OCI-M2 (cell line): ENCODE results near the gene TFPI.

Experiments
- DNase-seq: peaks from one replicate; lab custom pipeline; 2025; ENCODE audit not compliant: unreplicated experiment; lab: John Stamatoyannopoulos, UW

The TFPI gene

DNA sequence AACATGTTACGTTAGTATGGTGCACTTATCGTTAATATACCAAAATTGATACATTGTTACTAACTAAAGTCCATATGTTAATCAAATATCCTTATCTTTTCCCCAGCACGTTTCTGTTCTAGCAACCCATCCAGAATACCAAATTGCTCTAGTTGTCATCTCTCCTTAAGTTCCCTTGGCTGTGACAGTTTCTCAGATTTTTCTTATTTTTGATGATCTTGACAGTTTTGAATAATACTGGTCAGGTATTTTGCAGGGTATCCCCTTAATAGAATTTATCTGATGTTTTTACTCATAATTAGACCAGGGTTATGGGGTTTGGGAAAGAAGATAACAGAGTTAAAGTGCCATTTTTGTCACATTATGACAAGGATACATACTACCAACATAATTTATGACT is 47.8 kb downstream of the TFPI start:
- no peak for DNase-seq

- no peak for DNase-seq
Observed at GRCh38 chr2:187505065-187505672, 49.1 kb downstream of the TFPI start.

DNA sequence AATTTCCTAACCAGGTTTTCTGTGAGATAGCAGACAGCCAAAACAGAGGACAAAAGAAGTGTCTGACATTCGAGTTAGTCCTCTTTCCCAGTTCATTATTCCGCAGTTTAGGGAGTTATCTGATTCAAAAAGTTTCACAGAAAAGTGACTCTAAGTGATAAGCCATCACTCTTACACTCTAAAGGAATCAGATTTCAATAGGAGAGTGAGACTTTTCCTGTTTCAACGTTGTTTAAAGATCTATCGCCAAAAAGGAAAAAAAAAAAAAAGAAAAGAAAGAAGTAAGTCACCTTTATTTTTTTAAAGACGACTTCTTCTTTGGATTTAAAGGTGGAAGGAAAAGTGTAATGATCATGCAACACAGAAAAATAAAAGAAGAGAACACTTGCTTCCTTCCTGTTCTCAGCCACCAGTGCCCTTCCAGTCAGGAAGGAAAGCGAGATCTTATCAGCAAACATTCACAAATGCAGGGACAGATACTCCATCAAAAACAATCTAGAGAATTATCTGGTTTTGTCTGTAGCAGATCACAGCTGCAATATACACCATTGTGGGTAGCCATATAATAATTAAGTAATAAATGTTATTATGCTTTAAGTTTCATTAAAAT is 49.8 kb downstream of the TFPI start:
- no peak for DNase-seq

DNA sequence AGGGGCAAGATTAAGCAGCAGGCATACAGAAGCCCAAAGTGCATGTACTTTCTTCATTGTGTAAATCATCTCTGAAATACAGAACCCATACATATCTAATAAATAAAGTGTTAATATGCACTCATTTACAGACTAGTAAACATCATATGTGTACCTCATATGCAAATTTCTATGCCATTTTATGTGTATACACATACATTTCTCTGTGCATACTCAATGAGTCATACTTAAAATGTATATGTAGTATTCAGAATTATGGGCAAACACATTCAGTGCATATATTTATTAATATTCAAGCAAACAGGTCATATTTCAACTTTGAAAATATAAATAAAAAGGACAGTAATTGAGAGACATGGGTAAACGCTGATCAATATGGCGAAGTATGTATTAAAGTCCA is 50.5 kb downstream of the TFPI start:
- no peak for DNase-seq

- no peak for DNase-seq
Observed at GRCh38 chr2:187502467-187502866, 51.8 kb downstream of the TFPI start.

DNA sequence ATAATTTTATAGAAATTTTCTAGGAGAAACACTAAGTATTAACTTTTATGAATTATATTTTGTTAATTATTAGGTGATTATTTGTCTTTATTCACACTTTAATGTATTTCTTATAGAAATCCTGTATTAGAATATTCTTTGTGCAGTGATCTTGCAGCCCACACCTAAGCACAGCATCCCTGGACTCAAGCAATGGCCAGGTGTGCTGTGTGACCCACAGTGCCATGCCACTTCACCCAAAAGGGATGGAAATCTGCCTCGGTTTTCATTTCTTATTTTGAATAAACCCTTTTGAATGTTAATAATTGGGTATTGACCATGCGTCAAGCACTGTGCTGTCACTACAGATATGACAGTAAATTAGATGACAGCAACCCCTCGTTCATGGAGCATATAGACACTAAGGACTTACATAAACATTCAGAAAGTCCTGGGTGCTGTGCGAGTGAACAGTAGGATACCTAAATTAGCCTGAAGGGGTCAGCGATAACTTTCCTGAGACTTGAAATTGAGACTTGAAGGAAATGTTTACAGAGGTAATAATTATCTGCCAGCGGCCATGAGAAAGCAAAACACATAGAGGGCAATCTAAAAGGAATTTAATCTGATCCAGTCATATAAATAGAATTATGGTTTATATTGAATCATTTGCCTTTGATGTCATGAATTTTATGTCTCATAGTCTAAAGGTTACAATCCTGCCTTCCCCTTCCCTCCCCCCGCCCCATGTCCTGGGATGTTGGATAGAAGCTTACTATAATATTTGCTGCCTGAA is 53.5 kb downstream of the TFPI start:
- DNase-seq, result no peak

DNA sequence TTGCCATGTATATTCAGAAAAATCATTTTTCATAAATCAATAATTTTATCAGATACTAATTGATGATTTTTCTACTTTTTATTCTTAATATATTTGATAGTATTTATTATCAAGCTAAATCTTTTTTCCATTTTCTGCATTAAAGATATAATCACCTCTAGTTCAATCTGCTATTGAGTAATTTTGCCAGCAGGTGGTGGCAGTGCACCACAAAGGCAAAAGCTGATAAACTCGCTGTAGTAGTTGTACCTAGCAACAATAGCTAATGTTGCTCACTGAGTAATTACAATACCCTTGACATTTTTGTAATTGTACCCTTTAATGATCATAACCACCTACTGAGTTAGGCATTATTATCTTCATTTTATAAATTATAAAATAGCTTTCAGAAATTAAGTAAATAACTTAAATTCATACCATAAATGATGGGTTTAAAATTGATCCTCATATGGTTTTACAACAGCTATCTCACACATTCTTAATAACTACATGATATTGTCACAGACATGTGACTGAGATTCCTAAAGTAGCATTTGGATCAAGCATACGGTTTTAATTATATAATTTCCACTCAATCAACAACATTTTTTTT is 54.2 kb downstream of the TFPI start:
- no peak for DNase-seq

DNA sequence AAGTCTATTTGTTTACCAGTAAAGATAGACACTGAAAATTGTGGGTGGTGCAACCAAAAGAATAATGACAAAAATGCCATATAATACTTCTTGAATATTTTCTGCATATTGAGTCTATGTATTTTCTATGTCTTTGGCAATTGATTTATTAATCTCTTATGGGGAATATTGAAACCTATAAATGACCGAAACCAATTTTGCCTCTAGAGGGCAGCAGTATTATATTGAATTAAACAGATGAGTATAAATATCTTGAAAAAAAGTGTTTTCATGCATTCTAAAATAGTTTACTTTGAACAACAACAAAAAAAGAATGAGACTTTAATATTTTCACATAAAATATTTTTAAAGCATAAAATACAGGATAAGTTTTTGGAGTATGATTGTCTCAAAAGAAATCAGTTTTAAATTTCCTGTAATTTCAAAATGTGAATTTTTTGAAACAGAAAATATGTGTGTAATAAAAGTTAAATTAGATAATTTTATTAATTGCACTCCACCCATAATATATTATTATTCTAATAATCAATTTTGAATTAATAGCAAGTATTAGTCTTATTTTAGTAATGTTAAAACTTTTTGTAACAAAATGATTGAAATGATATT is 56.3 kb downstream of the TFPI start:
- no peak for DNase-seq

- no peak for DNase-seq
Observed at GRCh38 chr2:187497140-187497539, 57.1 kb downstream of the TFPI start.

DNA sequence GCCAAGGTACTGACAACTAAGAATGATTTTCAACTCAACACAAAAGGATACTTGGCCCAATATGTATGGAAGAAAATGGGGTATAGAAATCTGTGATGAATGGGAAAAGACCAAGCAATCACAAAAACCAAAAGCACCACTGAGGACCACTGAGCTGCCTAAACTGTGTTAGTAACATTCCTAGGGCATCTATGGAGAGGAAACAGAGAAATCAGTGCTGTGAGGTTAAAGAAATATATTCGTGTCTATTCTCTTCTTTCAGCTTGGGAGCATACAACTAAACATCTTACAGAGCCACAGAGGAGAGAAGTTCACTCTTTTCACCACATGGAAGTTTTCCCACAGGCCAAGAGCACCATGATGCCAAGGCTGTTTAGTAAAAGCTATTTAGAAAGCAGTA is 58.9 kb downstream of the TFPI start:
- DNase-seq, result no peak

DNA sequence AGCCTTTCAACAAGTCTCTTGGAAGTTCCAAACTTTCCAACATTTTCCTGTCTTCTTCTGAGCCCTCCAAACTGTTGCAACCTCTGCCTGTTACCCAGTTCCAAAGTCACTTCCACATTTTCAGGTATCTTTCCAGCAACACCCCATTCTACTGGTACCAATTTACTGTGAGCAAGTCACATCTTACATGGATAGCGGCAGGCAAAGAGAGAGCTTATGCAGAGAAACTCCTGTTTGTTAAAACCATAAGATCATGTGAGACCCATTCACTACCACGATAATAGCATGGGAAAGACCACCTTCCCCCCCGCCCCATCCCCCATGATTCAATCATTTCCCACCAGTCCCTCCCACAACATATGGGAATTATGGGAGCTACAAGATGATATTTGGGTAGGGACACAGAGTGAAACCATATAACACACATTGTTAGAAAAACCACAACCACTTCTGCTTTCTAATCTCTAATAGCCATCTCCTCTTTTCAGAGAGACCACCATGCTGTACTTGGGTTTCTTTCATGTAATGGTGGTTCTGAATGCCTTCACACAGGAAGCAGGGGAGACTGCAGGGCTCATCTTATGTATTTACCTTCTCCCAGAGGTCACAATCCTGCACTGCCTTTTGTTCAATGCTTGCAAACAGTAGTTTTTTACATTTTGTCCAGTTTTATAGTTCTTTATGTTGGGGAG is 60.2 kb downstream of the TFPI start:
- DNase-seq, result no peak

DNA sequence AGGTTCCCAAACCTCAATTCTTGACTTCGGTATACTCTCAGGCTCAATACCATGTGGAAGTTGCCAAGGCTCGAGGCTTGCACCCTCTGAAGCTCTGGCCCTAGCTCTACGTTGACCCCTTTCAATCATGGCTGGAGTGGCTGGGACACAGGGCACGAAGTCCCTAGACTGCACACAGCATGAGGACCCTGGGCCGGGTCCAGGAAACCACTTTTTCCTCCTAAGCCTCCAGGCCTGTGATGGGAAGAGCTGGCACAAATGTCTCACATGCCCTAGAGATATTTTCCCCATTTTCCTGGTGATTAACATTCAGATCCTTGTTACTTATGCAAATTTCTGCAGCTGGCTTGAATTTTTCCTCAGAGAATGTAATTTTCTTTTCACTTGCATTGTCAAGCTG is 61.1 kb downstream of the TFPI start:
- no peak for DNase-seq

DNA sequence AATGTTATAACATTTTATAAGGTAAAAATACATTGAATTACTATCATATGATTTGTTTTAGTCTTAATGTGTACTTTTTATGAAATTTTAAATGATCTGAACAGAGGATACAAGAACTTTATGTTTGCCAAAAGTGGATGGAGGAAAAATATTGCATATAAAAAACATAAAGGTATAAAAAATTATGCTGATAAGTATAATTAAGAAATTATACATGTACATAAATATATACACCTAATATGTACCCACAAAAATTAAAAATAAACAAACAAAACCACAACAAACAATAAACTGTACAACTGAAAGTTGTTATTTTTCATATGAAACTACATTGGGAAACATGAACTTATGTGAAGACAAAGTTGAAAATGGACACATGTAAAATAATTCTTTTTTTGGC is 68.0 kb downstream of the TFPI start:
- DNase-seq, result no peak

DNA sequence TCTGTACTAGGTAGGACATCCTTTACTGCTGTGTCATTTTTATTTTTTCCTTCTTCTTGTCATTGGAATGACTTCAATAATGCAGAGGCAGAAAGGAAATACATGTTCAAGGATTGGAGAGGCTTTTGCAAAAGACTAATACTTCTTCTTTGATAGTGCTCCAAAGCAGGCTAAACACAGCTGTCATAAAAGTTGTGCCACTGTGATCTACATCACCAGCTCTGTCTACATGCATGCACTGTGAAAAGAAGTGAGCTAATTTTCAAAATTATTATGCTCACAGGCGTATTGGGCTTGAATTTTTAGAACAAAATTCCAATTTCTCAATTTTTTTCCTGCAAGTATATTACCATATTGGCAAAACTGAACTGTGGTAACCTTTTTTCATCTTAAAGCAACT is 68.7 kb downstream of the TFPI start:
- no peak for DNase-seq

DNA sequence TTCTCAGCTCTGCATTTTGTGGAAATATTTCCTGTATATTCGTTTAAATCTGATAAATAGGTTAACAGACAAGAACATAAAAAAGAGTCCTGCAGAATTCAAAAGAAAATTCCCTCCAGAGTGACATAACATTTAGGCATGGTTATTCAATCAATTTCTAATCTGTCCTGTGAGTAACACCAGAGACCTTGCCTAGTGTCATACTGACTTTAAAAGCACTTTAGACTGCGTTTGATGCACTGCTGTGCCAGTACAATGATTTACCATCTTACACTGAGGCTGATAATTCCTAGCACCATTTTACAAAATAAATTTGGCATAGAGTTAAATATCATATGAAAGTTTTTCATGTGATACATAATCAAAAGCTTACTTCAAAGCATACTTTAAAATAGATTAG is 70.7 kb downstream of the TFPI start:
- DNase-seq, result no peak

DNA sequence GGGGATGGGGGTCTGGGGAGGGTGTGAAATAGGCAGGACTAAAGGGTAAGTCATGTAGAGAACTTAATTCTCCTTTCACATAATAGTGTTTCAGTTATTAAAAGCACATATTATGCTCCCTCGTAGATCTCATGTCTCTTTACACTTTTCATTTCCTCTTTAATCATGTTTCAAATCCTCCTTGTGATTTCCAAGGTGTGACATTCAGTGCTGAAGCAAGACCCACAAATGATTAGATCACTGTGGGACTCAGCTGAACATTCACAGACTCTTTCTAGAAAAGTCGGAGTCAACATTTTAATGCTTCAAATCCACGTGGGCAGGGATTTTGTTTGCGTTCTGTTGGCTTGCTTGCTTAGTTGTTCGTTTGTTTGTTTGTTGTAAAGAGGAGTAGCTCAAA is 71.4 kb downstream of the TFPI start:
- no peak for DNase-seq

GRCh38 chr2:187481543-187481942 is 72.7 kb downstream of the TFPI start:
- no peak for DNase-seq

DNA sequence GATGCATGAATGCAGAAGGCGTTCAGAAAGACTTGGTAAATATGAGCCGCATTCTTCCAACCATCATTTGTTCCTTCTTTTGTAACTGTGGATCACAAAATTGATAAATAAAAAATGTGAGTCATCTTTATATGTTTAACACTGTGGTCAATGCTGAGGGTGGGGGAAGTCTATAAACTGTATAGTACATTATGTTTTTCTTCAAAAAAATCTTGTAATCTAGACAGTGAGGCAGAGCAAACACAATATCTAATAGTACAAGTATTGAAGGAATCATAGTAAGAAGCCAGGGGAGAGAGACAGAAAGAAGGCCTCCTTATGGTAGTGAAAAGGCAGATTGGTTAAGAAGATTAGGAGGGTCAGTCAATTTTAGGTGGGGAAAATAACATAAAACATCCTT is 75.5 kb downstream of the TFPI start:
- DNase-seq, result no peak

- DNase-seq, result no peak
Observed at GRCh38 chr2:187477051-187477450, 77.2 kb downstream of the TFPI start.

DNA sequence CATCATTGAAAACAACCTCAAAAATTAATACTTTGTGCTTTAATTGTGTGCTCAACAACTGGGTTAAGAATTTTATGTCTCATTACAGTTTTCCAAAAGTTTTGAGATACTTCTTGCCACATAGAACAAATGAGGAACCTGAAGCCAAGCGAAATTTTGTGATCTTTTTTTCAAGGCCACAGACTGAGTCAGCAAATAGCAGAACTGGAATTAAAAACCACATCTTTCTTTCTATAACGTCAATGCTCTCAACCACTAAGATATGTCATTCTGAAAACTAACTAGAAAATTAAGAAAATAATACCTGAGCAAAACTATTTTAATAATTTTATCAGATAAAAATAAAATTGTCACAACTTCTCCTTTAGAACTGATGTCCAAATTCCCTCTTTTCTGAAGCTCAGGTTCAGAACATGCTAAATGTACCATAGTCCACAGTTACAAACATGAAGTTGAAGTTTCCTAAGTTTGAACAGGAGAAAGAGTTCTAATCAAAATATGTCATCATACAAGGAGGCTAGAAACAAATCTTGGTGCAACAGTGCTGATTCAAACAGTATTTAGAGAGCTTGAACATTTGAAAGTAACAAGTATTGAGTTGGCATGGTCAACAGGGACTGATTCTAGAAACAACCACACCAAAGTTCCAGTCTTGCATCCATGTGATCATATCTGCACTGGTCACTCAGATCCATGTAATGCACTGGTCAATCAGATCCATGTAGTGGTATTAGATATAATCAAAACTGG is 78.6 kb downstream of the TFPI start:
- DNase-seq, result no peak
